Measurements from ENCODE around the gene CTNNA3.
"Not testable (repeated sequence)": the region's sequence is repeated elsewhere in the genome, so short reads cannot be mapped to it uniquely, and the experiment has no call there.

CTNNA3 gene

GRCh38 chr10:66467042-66467441, 1229.0 kb downstream of the CTNNA3 start:
- DNase-seq, result no peak

- no peak for DNase-seq
These were observed 1229.4 kb downstream of the CTNNA3 start for GRCh38 chr10:66466622-66467021.

- no peak for DNase-seq
These were observed 1232.4 kb downstream of the CTNNA3 start for GRCh38 chr10:66463611-66464010.

- no peak for DNase-seq
These were observed 1238.4 kb downstream of the CTNNA3 start for GRCh38 chr10:66457629-66458028.

- DNase-seq, result no peak
These were observed 1240.7 kb downstream of the CTNNA3 start for GRCh38 chr10:66455304-66455703.

GRCh38 chr10:66440568-66440967, 1255.4 kb downstream of the CTNNA3 start:
- DNase-seq, result no peak

- no peak for DNase-seq
These were observed 1281.1 kb downstream of the CTNNA3 start for GRCh38 chr10:66414943-66415342.

GRCh38 chr10:66405566-66405965, 1290.4 kb downstream of the CTNNA3 start:
- DNase-seq, result no peak

GRCh38 chr10:66398669-66399068, 1297.3 kb downstream of the CTNNA3 start:
- no peak for DNase-seq

- no peak for DNase-seq
These were observed 1301.5 kb downstream of the CTNNA3 start for GRCh38 chr10:66394342-66395063.

- no peak for DNase-seq
These were observed 1305.1 kb downstream of the CTNNA3 start for GRCh38 chr10:66390926-66391325.

GRCh38 chr10:66381045-66381444, 1315.0 kb downstream of the CTNNA3 start:
- no peak for DNase-seq

- no peak for DNase-seq
These were observed 1317.7 kb downstream of the CTNNA3 start for GRCh38 chr10:66378117-66378876.

- DNase-seq, result no peak
These were observed 1327.8 kb downstream of the CTNNA3 start for GRCh38 chr10:66368146-66368545.

- no peak for DNase-seq
These were observed 1329.8 kb downstream of the CTNNA3 start for GRCh38 chr10:66366163-66366562.

GRCh38 chr10:66365686-66366085, 1330.3 kb downstream of the CTNNA3 start:
- no peak for DNase-seq

GRCh38 chr10:66362522-66362921, 1333.5 kb downstream of the CTNNA3 start:
- no peak for DNase-seq

- not testable (repeated sequence) for DNase-seq
These were observed 1342.2 kb downstream of the CTNNA3 start for GRCh38 chr10:66353822-66354221.

- no peak for DNase-seq
These were observed 1342.6 kb downstream of the CTNNA3 start for GRCh38 chr10:66353422-66353821.

- no peak for DNase-seq
These were observed 1345.2 kb downstream of the CTNNA3 start for GRCh38 chr10:66350622-66351399.

GRCh38 chr10:66349726-66350125, 1346.3 kb downstream of the CTNNA3 start:
- no peak for DNase-seq

- DNase-seq, result no peak
These were observed 1346.9 kb downstream of the CTNNA3 start for GRCh38 chr10:66349076-66349475.

GRCh38 chr10:66337211-66337610, 1358.8 kb downstream of the CTNNA3 start:
- DNase-seq, result no peak

GRCh38 chr10:66336791-66337190, 1359.2 kb downstream of the CTNNA3 start:
- DNase-seq, result no peak
